K562 (cell line): ENCODE results near the gene ANKRD65. TPM values are rescaled to one million over a fixed set of nuclear protein-coding genes. Genes with fewer than 3 reads are reported as not detected.

Experiments used
- BCLAF1 ChIP-seq, 2 experiments: fragments of 450-650 bp in 1 of 2; IDR thresholded peaks; 2 replicates each; pipeline ENCODE4 v1.6.1; 2011 to 2017; ENCODE audit warnings: low read depth in 2 of 2, antibody characterized with exemption in 1 of 2, borderline replicate concordance in 1 of 2, low read length in 1 of 2, mild to moderate bottlenecking in 1 of 2, mixed read lengths in 1 of 2; ENCODE audit not compliant: control insufficient read depth in 1 of 2
- BMI1 ChIP-seq: fragments of 150-350 bp; IDR thresholded peaks from 2 replicates; pipeline ENCODE4 v1.6.1; 2014; ENCODE audit warnings: low read length
- ELF1 ChIP-seq: fragments of 200-800 bp; sonication (Bioruptor generic); IDR thresholded peaks from 2 replicates; pipeline ENCODE4 v1.6.1; 2016; ENCODE audit warnings: missing genetic modification characterization, missing compliant biosample characterization
- FOXK1 ChIP-seq: sonication (generic); formaldehyde crosslinking; IDR thresholded peaks from 2 replicates; pipeline ENCODE4 v1.8.0; 2022; ENCODE audit warnings: missing genetic modification reagents, mild to moderate bottlenecking, borderline replicate concordance
- HDGF ChIP-seq: fragments of 450-650 bp; IDR thresholded peaks from 2 replicates; pipeline ENCODE4 v1.6.1; 2016
- KDM5B ChIP-seq: fragments of 200-600 bp; sonication (generic); IDR thresholded peaks from 2 replicates; pipeline ENCODE4 v1.6.1; 2012; ENCODE audit warnings: low read depth, mild to moderate bottlenecking, moderate library complexity, low read length, control low read depth, inconsistent platforms; ENCODE audit not compliant: insufficient replicate concordance
- KLF1 ChIP-seq: fragments of 450-650 bp; IDR thresholded peaks from 2 replicates; pipeline ENCODE4 v1.6.1; 2016; ENCODE audit warnings: missing genetic modification characterization, missing compliant biosample characterization
- MAFG ChIP-seq: fragments of 450-650 bp; conservative IDR thresholded peaks from 2 replicates; pipeline ENCODE4 v1.6.1; 2016; ENCODE audit warnings: missing genetic modification characterization, missing compliant biosample characterization
- NR2C2 ChIP-seq, 2 experiments: fragments of 200-800 bp in 1 of 2; sonication (Bioruptor generic) in 1 of 2; sonication (generic) in 1 of 2; formaldehyde crosslinking in 1 of 2; IDR thresholded peaks; 2 replicates each; pipeline versions ENCODE4 v1.6.1 to v1.8.0; 2016 to 2022; ENCODE audit warnings: mild to moderate bottlenecking in 1 of 2, missing compliant biosample characterization in 1 of 2, missing genetic modification characterization in 1 of 2, missing genetic modification reagents in 1 of 2
- PHF8 ChIP-seq: fragments of 200-600 bp; sonication (generic); IDR thresholded peaks from 2 replicates; pipeline ENCODE4 v1.6.1; 2012; ENCODE audit warnings: mixed run types, mild to moderate bottlenecking, inconsistent platforms, low read length, moderate library complexity, borderline replicate concordance
- PPARD ChIP-seq: fragments of 250-450 bp; sonication (Bioruptor Pico); IDR thresholded peaks from 2 replicates; pipeline ENCODE4 v1.8.0; 2022; ENCODE audit warnings: inconsistent platforms, mild to moderate bottlenecking, moderate library complexity
- PREB ChIP-seq: sonication (generic); formaldehyde crosslinking; IDR thresholded peaks from 2 replicates; pipeline ENCODE4 v1.8.1; 2023; ENCODE audit warnings: mild to moderate bottlenecking, missing genetic modification reagents
- RFX1 ChIP-seq: fragments of 450-650 bp; IDR thresholded peaks from 2 replicates; pipeline ENCODE4 v1.6.1; 2016; ENCODE audit warnings: mild to moderate bottlenecking, moderate library complexity
- TEAD4 ChIP-seq, 2 experiments: sonication (generic) in 1 of 2; formaldehyde crosslinking in 1 of 2; IDR thresholded peaks; 2 replicates each; pipeline versions ENCODE4 v1.6.1 to v1.8.0; 2012 to 2022; ENCODE audit warnings: borderline replicate concordance in 1 of 2, inconsistent platforms in 1 of 2, low read length in 1 of 2, mild to moderate bottlenecking in 1 of 2, missing genetic modification reagents in 1 of 2
- ZNF239 ChIP-seq: fragments of 250-450 bp; sonication (Bioruptor Pico); IDR thresholded peaks from 2 replicates; pipeline ENCODE4 v1.4.0; 2020; ENCODE audit warnings: mild to moderate bottlenecking
- ZNF280B ChIP-seq: fragments of 250-450 bp; sonication (Bioruptor Pico); IDR thresholded peaks from 2 replicates; pipeline ENCODE4 v1.5.1; 2021; ENCODE audit warnings: mild to moderate bottlenecking
- ZZZ3 ChIP-seq: fragments of 450-650 bp; IDR thresholded peaks from 2 replicates; pipeline ENCODE4 v1.6.1; 2016; ENCODE audit warnings: antibody characterized with exemption, mild to moderate bottlenecking, moderate library complexity
- polyA plus RNA-seq, 8 experiments: library from polyadenylated mRNA; depleted of rRNA in 4 of 8; stranded (reverse) in 5 of 8; unstranded in 3 of 8; fragments of >200 nt; fragmentation: Nextera tagmentation in 2 of 8; fragmentation: Illumina TruSeq in 1 of 8; extraction: Ambion mirVana in 2 of 8; extraction: Trizol in 1 of 8; gene quantifications; 2 replicates each; pipeline versions ENCODE4 v1.2.1 to v1.2.3, GENCODE V29; 2011 to 2014; ENCODE audit warnings: inconsistent platforms in 1 of 8, missing spikeins in 1 of 8
- total RNA-seq, 7 experiments: library from RNA; depleted of rRNA in 6 of 7; stranded (reverse); fragments of >200 nt in 6 of 7; fragmentation: Illumina TruSeq in 2 of 7; extraction: Trizol in 2 of 7; gene quantifications; 2 replicates each; pipeline versions ENCODE4 v1.2.1 to v1.2.3, GENCODE V29; 2011 to 2021; ENCODE audit warnings: low replicate concordance in 1 of 7
- TF ChIP-seq, protein P1 (sequence below): fragments of 250-450 bp; sonication (Bioruptor Pico); IDR thresholded peaks from 2 replicates; pipeline ENCODE4 v1.8.0; 2021; ENCODE audit warnings: moderate library complexity, mild to moderate bottlenecking, inconsistent platforms

Gene ANKRD65
- total and polyA plus RNA-seq, 9 of the 15 experiments (the other 6 are each of a cell fraction or from before 2014, with no cell fraction given) = not detected

GRCh38 chr1:1432951-1433803 is 12.1 kb upstream of the ANKRD65 start (continued):
- no peak for TF ChIP-seq BCLAF1 (IDR thresholded peaks at IDR 0.05; ENCODE audit: borderline replicate concordance in 1 of 2, control insufficient read depth in 1 of 2, low read depth in 2 of 2, low read length in 1 of 2)
- peak; percentile 34; the same call in 1 of the 2 replicates for TF ChIP-seq KLF1
- no peak for TF ChIP-seq ZZZ3
- peak; percentile 82 for TF ChIP-seq ELF1 (tag)
- peak; percentile 86 for TF ChIP-seq NR2C2 (CRISPR knock-in tag; IDR thresholded peaks at IDR 0.05)
- TF ChIP-seq NR2C2 (tag; IDR thresholded peaks at IDR 0.05) = peak; percentile 95
- TF ChIP-seq MAFG (tag) = no peak
- TF ChIP-seq ZNF239 = no peak
- no peak for TF ChIP-seq HDGF
- no peak for TF ChIP-seq FOXK1 (CRISPR knock-in tag)
- TF ChIP-seq BMI1 = no peak
- TF ChIP-seq RFX1 = no peak
- no peak for TF ChIP-seq PPARD (CRISPR knock-in tag)
- no peak for TF ChIP-seq ZNF280B (CRISPR knock-in tag)
- TF ChIP-seq, protein P1, sequence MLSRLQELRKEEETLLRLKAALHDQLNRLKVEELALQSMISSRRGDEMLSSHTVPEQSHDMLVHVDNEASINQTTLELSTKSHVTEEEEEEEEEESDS (CRISPR knock-in tag) = no peak
- TF ChIP-seq PREB (CRISPR knock-in tag) = no peak
- TF ChIP-seq KDM5B = no peak
- peak; percentile 56; the same call in 1 of the 2 replicates for TF ChIP-seq TEAD4 (IDR thresholded peaks at IDR 0.05; ENCODE audit: low read length)
- TF ChIP-seq TEAD4 (CRISPR knock-in tag; IDR thresholded peaks at IDR 0.05; ENCODE audit: borderline replicate concordance) = no peak
- TF ChIP-seq PHF8 = peak; percentile 53; the same call in 1 of the 2 replicates
